Measurements from ENCODE around the gene ST6GAL1. TPM values are rescaled to one million over a fixed set of nuclear protein-coding genes. Genes with fewer than 3 reads are reported as not detected.
"Not testable (repeated sequence)": the region's sequence is repeated elsewhere in the genome, so short reads cannot be mapped to it uniquely, and the experiment has no call there.

ST6GAL1 gene
- total RNA-seq, 2 donors from 2014 or later = 57.2 to 81.8 TPM

- intact Hi-C loops (cut with DNase I) = no loop called here
- H3K4me3 ChIP-seq = no peak overlapping the region
- H3K9ac ChIP-seq (ENCODE audit: low read depth in 2 of 2, low read length in 2 of 2) = no peak overlapping the region
Observed at GRCh38 chr3:186990277-186990676, 60.0 kb downstream of the ST6GAL1 start.

DNA sequence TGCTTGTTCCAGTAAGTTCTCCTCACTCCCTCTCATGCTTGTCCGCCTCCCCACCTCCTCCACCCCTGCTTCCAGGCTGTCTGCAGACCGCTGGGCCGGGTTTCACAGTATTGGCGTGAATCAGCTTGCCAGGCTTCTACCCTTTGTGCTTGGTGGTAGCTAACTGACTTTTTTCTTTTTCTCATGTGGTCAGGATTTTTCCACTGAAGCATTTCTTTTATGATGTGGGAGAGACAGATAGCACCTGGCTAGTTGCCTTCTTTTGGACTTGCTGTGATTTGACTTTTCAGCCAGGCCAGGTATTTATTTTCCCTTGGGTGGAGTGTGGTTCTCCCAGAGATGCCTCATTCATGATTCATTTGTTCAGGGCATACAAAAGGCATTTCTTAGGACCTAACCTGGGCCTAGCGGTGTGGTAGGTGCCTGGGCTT is 60.6 kb downstream of the ST6GAL1 start:
- no peaks in the 10 kb centered on the region for H3K9me3 ChIP-seq
- no peak overlapping the region for H3K27ac ChIP-seq
- DNase-seq = no peak
- H3K27me3 ChIP-seq = no peaks in the 10 kb centered on the region
- intact Hi-C loops (cut with DNase I) = no loop called here
- no peak overlapping the region for H3K4me3 ChIP-seq
- H3K36me3 ChIP-seq = no peaks in the 10 kb centered on the region
- TF ChIP-seq, protein P1, sequence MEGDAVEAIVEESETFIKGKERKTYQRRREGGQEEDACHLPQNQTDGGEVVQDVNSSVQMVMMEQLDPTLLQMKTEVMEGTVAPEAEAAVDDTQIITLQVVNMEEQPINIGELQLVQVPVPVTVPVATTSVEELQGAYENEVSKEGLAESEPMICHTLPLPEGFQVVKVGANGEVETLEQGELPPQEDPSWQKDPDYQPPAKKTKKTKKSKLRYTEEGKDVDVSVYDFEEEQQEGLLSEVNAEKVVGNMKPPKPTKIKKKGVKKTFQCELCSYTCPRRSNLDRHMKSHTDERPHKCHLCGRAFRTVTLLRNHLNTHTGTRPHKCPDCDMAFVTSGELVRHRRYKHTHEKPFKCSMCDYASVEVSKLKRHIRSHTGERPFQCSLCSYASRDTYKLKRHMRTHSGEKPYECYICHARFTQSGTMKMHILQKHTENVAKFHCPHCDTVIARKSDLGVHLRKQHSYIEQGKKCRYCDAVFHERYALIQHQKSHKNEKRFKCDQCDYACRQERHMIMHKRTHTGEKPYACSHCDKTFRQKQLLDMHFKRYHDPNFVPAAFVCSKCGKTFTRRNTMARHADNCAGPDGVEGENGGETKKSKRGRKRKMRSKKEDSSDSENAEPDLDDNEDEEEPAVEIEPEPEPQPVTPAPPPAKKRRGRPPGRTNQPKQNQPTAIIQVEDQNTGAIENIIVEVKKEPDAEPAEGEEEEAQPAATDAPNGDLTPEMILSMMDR (IDR thresholded peaks at IDR 0.05) = no peak
- no peaks in the 10 kb centered on the region for H3K4me1 ChIP-seq
- H3K9ac ChIP-seq (ENCODE audit: low read depth in 2 of 2, low read length in 2 of 2) = no peak overlapping the region

More at GRCh38 chr3:186990277-186990676, 60.0 kb downstream of the ST6GAL1 start:
- no peak for DNase-seq
- TF ChIP-seq, protein P1 (IDR thresholded peaks at IDR 0.05) = no peak
- no peaks in the 10 kb centered on the region for H3K27me3 ChIP-seq
- H3K4me1 ChIP-seq = no peaks in the 10 kb centered on the region
- no peak overlapping the region for H3K27ac ChIP-seq
- H3K9me3 ChIP-seq = no peaks in the 10 kb centered on the region
- no peaks in the 10 kb centered on the region for H3K36me3 ChIP-seq

GRCh38 chr3:186991470-186991869 is 61.1 kb downstream of the ST6GAL1 start:
- Histone ChIP-seq H3K4me3 (no peak overlapping the region), H3K27ac (no peak overlapping the region), H3K9me3 (no peaks in the 10 kb centered on the region), H3K4me1 (no peaks in the 10 kb centered on the region), H3K27me3 (no peaks in the 10 kb centered on the region), H3K36me3 (no peaks in the 10 kb centered on the region), H3K9ac (ENCODE audit: low read depth in 2 of 2, low read length in 2 of 2) (no peak overlapping the region)
- no peak for DNase-seq
- TF ChIP-seq, protein P1 (IDR thresholded peaks at IDR 0.05) = no peak
- intact Hi-C loops (cut with DNase I) = no loop called here

DNA sequence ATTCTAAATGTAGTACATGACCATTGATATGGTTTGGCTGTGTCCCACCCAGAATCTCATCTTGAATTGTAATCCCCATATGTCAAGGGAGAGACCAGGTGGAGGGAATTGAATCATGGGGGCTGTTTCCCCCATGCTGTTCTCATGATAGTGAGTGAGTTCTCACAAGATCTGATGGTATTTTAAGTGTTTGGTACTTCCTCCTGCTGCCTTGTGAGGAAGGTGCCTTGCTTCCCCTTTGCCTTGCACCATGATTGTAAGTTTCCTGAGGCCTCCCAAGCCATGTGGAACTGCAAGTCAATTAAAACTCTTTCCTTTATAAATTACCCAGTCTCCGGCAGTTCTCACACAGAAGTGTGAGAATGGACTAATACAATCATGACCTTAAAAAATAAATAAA is 61.8 kb downstream of the ST6GAL1 start:
- H3K27me3 ChIP-seq; H3K27ac ChIP-seq; H3K4me1 ChIP-seq; H3K36me3 ChIP-seq; H3K4me3 ChIP-seq; DNase-seq; H3K9me3 ChIP-seq; H3K9ac ChIP-seq (ENCODE audit: low read depth in 2 of 2, low read length in 2 of 2); intact Hi-C loops (cut with DNase I): not testable (repeated sequence)

GRCh38 chr3:186993210-186993782 is 63.0 kb downstream of the ST6GAL1 start:
- Histone ChIP-seq H3K36me3 (no peaks in the 10 kb centered on the region), H3K27me3 (no peaks in the 10 kb centered on the region), H3K9ac (ENCODE audit: low read depth in 2 of 2, low read length in 2 of 2) (no peak overlapping the region), H3K9me3 (no peaks in the 10 kb centered on the region), H3K4me1 (no peaks in the 10 kb centered on the region), H3K27ac (no peak overlapping the region), H3K4me3 (no peak overlapping the region)
- TF ChIP-seq, protein P1 (IDR thresholded peaks at IDR 0.05) = no peak
- intact Hi-C loops (cut with DNase I) = no loop called here
- DNase-seq = no peak

Data from colonic mucosa (tissue), 4 donors.